22Rv1 (cell line): Measurements from ENCODE around the gene FDX1.

ENCODE experiments used
- CTCF ChIP-seq: fragments of 450-650 bp; IDR thresholded peaks from 2 replicates; pipeline ENCODE4 v1.5.1; 2017; ENCODE audit warnings: mild to moderate bottlenecking
- ZFX ChIP-seq: fragments of 450-650 bp; IDR thresholded peaks from 2 replicates; pipeline ENCODE4 v1.6.1; 2017; ENCODE audit warnings: antibody characterized with exemption, borderline replicate concordance

GRCh38 chr11:110488446-110488845 is 58.7 kb downstream of the FDX1 start:
- TF ChIP-seq CTCF = no peak
- no peak for TF ChIP-seq ZFX
